COLO668 (cell line): Measurements from ENCODE around the gene NTN5.
A peak's percentile ranks its signal among the peaks of the same experiment; 100 is the strongest.

Experiments
- DNase-seq: peaks from one replicate; lab custom pipeline; 2025; ENCODE audit not compliant: unreplicated experiment; lab: John Stamatoyannopoulos, UW

The NTN5 gene

GRCh38 chr19:48616041-48616436, 56.8 kb downstream of the NTN5 start:
- DNase-seq: no peak

DNA sequence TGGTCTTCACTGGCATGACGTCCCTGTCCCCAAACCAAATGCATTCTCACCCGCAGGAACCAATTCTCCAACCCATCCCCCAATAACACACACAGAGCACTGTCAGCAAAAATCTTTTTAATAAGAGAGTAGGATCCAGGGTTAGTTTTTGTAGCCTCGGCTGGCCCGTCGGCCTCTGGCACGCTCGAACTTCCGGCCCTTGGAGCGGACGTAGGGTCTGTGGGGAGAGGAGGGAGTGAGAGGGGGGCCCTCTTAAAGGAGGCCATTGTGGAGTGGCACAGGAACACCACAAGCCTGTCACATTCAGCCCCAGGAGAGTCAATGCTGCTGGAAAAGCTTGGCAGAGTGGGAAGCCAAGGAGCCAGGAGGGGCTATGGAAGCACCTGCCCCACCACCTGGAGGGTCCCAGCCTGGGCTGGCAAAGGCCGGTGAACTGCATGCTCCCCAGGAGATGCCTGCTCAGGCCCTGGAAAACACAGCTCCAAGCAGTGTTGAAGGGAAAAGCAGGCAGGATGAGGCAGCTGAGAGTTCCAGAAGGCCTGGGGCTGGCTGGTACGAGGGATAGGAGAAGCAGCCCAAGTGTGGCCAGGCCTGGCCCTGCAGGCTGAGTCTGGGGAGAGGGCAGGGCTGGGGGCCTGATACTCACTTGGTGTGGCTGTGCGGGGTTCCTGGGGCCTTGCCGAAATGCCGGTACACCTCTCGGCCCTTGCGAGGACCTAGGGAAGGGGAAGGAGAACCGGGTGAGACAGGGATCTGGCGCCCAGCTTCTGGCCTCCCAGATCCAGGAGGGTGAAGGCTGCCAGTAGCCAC, 57.4 kb downstream of the NTN5 start:
- no peak for DNase-seq

- DNase-seq: peak; percentile 92
Observed at GRCh38 chr19:48614436-48615230, 58.2 kb downstream of the NTN5 start, which contains the start of gene FAM83E. TSS of gene FAM83E (minus strand) at chr19:48615076. CDS start at chr19:48613372, 1,704 bp downstream.

GRCh38 chr19:48613852-48614435, 58.9 kb downstream of the NTN5 start:
- no peak for DNase-seq

GRCh38 chr19:48613024-48613851, 59.6 kb downstream of the NTN5 start:
- DNase-seq: peak; percentile 16

DNA sequence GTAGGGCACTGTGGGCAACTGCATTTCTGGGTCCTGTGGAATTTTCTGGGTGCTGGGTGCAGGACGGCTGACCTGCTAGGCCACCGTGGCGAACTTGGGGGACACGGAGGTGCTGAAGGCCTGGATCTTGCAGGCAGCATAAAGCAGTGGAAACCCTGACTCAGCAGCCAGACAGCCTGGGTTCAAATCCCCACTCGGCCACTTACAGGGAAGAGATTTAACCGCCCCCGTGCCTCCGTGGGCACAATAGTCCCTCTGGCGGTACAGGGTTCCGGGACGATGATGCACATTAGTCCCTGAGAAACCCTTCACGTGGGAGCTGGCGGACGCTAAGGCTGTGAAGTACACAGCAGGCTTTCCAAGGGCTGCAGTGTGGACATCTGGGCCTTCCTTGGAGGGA, 60.9 kb downstream of the NTN5 start:
- no peak for DNase-seq
